Measurements from ENCODE around the gene CCDC13. TPM values are rescaled to one million over a fixed set of nuclear protein-coding genes. Genes with fewer than 3 reads are reported as not detected.
A peak's percentile ranks its signal among the peaks of the same experiment; 100 is the strongest.

CCDC13 gene
- total RNA-seq, 1 donor from 2014 or later = 0.60 TPM

DNA sequence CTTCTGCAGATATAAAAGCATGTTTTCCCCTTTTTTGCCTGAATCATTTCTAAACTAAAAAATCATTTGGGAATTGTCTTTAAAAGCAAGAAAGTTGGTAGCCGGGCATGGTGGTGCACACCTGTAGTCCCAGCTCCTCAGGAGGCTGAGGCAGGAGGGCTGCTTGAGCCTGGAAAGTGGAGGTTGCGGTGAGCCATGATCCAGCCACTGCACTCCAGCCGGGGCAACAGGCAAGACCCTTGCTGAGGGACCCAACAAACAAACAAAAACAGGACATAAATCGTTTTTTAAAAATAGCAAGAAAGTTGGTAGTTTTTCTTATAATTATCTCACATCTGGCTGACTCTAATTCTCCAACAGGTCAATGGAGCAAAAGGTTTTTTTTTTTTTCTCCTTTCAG lies 28.7 kb upstream of the CCDC13 start:
- Mint-ChIP-seq H3K27me3 (ENCODE audit: low read depth) (peaks cover 12% of the 10 kb centered on the region), H3K4me1 (peaks cover 40% of the 10 kb centered on the region), H3K9me3 (no peaks in the 10 kb centered on the region), H3K27ac (no peak overlapping the region), H3K4me3 (no peak overlapping the region), H3K36me3 (peaks cover 5% of the 10 kb centered on the region)
- no peak for DNase-seq (ENCODE audit: low spot score in 2 of 2, unreplicated experiment in 2 of 2)
- TF ChIP-seq, protein P1, sequence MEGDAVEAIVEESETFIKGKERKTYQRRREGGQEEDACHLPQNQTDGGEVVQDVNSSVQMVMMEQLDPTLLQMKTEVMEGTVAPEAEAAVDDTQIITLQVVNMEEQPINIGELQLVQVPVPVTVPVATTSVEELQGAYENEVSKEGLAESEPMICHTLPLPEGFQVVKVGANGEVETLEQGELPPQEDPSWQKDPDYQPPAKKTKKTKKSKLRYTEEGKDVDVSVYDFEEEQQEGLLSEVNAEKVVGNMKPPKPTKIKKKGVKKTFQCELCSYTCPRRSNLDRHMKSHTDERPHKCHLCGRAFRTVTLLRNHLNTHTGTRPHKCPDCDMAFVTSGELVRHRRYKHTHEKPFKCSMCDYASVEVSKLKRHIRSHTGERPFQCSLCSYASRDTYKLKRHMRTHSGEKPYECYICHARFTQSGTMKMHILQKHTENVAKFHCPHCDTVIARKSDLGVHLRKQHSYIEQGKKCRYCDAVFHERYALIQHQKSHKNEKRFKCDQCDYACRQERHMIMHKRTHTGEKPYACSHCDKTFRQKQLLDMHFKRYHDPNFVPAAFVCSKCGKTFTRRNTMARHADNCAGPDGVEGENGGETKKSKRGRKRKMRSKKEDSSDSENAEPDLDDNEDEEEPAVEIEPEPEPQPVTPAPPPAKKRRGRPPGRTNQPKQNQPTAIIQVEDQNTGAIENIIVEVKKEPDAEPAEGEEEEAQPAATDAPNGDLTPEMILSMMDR (IDR thresholded peaks at IDR 0.05; ENCODE audit: unreplicated experiment) = no peak

DNA sequence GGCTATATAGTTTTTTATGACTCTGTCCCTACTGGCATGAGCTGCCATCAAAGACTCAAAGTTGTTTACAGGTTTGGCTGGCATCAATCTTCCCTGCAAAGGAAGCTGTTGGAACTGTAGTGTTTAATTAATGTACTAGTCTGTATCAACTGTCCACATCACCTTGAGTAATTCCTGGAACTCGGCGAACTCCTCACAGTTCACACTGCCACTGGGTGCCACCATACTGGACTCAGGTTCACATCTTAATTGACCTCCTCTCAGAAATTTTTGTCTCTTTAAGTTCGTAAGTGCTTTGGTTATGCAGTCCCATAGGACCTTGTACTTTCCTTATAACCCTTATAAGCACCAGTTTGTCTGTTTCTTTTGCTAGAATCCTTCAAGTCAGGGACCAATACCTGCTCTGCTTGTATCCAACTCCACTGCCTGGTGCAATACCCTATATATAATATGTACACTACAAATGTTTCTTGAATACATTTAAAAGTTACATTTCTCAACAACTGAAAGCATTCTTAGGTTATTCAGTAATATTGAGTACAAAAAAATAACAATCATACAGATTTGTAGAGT lies 28.1 kb upstream of the CCDC13 start:
- Mint-ChIP-seq H3K27me3 (ENCODE audit: low read depth) (peaks cover 10% of the 10 kb centered on the region), H3K4me3 (no peak overlapping the region), H3K9me3 (no peaks in the 10 kb centered on the region), H3K4me1 (peaks cover 43% of the 10 kb centered on the region), H3K36me3 (peaks cover 8% of the 10 kb centered on the region), H3K27ac (peak overlapping the region; percentile 15)
- no peak for DNase-seq (ENCODE audit: low spot score in 2 of 2, unreplicated experiment in 2 of 2)
- TF ChIP-seq, protein P1 (IDR thresholded peaks at IDR 0.05; ENCODE audit: unreplicated experiment) = no peak

DNA sequence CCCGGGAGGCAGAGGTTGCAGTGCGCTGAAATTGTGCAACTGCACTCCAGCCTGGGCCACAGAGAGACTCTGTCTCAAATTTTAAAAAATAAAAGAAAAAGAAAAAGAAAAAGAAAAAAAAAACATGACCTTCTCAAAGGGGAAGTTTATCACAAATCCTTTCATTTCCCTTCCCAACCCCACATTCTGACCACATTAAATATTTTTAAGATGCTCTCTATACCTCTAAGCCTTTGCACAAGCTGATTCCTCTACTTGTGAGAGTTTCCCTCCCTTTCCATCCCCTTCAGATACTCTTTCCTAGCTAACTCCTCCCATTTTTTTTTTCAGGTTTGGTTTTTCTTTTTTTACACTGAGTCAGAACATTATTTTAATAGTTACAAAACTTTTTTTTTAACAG lies 27.2 kb upstream of the CCDC13 start:
- no peak for DNase-seq (ENCODE audit: low spot score in 2 of 2, unreplicated experiment in 2 of 2)
- Mint-ChIP-seq H3K9me3 (no peaks in the 10 kb centered on the region), H3K27me3 (ENCODE audit: low read depth) (peaks cover 2% of the 10 kb centered on the region), H3K36me3 (peaks cover 11% of the 10 kb centered on the region), H3K4me3 (no peak overlapping the region), H3K27ac (peak overlapping the region; percentile 27), H3K4me1 (peaks cover 43% of the 10 kb centered on the region)
- TF ChIP-seq, protein P1 (IDR thresholded peaks at IDR 0.05; ENCODE audit: unreplicated experiment) = no peak

DNA sequence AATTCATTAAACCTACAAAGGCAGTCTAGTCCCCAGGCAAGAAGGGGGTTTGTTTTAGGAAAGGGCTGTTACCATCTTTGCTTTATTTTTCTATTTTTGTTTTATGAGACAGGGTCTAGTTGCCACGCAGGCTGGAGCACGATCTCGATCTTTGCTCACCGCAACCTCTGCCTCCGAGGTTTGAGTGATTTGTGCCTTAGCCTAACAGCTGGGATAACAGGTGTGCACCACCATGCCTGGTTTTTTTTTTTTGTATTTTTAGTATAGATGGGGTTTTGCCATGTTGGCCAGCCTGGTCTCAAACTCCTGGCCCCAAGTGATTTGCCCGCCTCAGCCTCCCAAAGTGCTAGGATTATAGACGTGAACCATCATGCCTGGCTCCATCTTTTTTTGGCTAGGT lies 26.3 kb upstream of the CCDC13 start:
- no peak overlapping the region for H3K4me3 Mint-ChIP-seq
- no peaks in the 10 kb centered on the region for H3K9me3 Mint-ChIP-seq
- TF ChIP-seq, protein P1 (IDR thresholded peaks at IDR 0.05; ENCODE audit: unreplicated experiment) = no peak
- peaks cover 36% of the 10 kb centered on the region for H3K4me1 Mint-ChIP-seq
- H3K27me3 Mint-ChIP-seq (ENCODE audit: low read depth) = no peaks in the 10 kb centered on the region
- H3K27ac Mint-ChIP-seq = peak overlapping the region; percentile 47
- DNase-seq (ENCODE audit: low spot score in 2 of 2, unreplicated experiment in 2 of 2) = no peak
- peaks cover 11% of the 10 kb centered on the region for H3K36me3 Mint-ChIP-seq

DNA sequence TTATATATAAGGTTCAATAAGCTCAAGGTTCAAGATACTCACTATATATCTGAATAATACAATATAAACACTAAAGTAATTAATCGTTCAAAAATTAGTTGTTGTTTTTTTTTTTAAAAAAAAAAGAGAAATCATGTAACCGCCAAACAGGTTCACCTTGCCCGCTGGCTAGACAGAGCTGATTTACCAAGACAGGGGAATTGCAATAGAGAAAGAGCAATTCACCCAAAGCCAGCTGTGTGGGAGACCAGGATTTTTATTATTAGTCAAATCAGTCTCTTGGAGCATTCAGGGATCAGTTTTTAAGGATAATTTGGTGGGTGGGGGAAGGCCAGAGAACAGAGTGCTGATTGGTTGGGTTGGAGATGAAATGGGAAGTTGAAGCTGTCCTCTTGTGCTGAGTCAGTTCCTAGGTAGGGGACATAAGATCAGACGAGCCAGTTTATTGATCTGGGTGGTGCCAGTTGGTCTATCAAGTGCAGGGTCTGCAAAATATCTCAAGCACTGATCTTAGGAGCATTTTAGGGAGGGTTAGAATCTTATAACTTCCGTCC lies 23.4 kb upstream of the CCDC13 start:
- no peak for DNase-seq (ENCODE audit: low spot score in 2 of 2, unreplicated experiment in 2 of 2)
- no peaks in the 10 kb centered on the region for H3K27me3 Mint-ChIP-seq (ENCODE audit: low read depth)
- peak overlapping the region; percentile 47 for H3K27ac Mint-ChIP-seq
- H3K9me3 Mint-ChIP-seq = no peaks in the 10 kb centered on the region
- H3K4me3 Mint-ChIP-seq = no peak overlapping the region
- H3K4me1 Mint-ChIP-seq = peaks cover 22% of the 10 kb centered on the region
- TF ChIP-seq, protein P1 (IDR thresholded peaks at IDR 0.05; ENCODE audit: unreplicated experiment) = no peak
- H3K36me3 Mint-ChIP-seq = peaks cover 18% of the 10 kb centered on the region
